HepG2 (cell line): Measurements from ENCODE around the gene ACP5. TPM values are rescaled to one million over a fixed set of nuclear protein-coding genes. Genes with fewer than 3 reads are reported as not detected.

Source experiments
- CREBL2 ChIP-seq: sonication (generic); formaldehyde crosslinking; IDR thresholded peaks from 2 replicates; pipeline ENCODE4 v1.8.1; 2023; ENCODE audit warnings: missing genetic modification reagents, mild to moderate bottlenecking, borderline replicate concordance
- FOSL1 ChIP-seq: sonication (generic); formaldehyde crosslinking; IDR thresholded peaks from 2 replicates; pipeline ENCODE4 v1.9.0; 2021; ENCODE audit warnings: missing genetic modification reagents, borderline replicate concordance
- FOXP1 ChIP-seq, 2 experiments: fragments of 450-650 bp in 1 of 2; IDR thresholded peaks; 2 replicates each; pipeline ENCODE4 v1.6.1; 2017 to 2018; ENCODE audit warnings: antibody characterized with exemption in 1 of 2
- JUN ChIP-seq: sonication (generic); formaldehyde crosslinking; IDR thresholded peaks from 2 replicates; pipeline ENCODE4 v1.4.0; 2020; ENCODE audit warnings: mild to moderate bottlenecking, missing genetic modification reagents
- JUND ChIP-seq: sonication (generic); formaldehyde crosslinking; IDR thresholded peaks from 2 replicates; pipeline ENCODE4 v1.8.0; 2022; ENCODE audit warnings: mild to moderate bottlenecking, missing genetic modification reagents
- KLF12 ChIP-seq: sonication (generic); formaldehyde crosslinking; IDR thresholded peaks from 2 replicates; pipeline ENCODE4 v1.4.0; 2020; ENCODE audit warnings: missing genetic modification reagents, borderline replicate concordance
- REST ChIP-seq, 2 experiments: IDR thresholded peaks; 2 replicates each; pipeline ENCODE4 v1.6.1; 2011 to 2012; ENCODE audit warnings: low read length in 2 of 2, borderline replicate concordance in 1 of 2, low read depth in 1 of 2, mild to moderate bottlenecking in 1 of 2, moderate library complexity in 1 of 2
- SNRNP70 ChIP-seq: fragments of 200-400 bp; formaldehyde crosslinking; IDR thresholded peaks from 2 replicates; pipeline ENCODE4 v1.6.1; 2017; ENCODE audit warnings: mild to moderate bottlenecking, low read depth, low read length, moderate library complexity
- YEATS2 ChIP-seq: sonication (generic); formaldehyde crosslinking; IDR thresholded peaks from 2 replicates; pipeline ENCODE4 v1.4.0; 2020; ENCODE audit warnings: missing genetic modification reagents, borderline replicate concordance
- ZNF24 ChIP-seq: fragments of 450-650 bp; IDR thresholded peaks from 2 replicates; pipeline ENCODE4 v1.6.1; 2017; ENCODE audit warnings: antibody characterized with exemption, mild to moderate bottlenecking
- ZNF33A ChIP-seq: sonication (generic); formaldehyde crosslinking; IDR thresholded peaks from 2 replicates; pipeline ENCODE4 v1.5.1; 2020; ENCODE audit warnings: missing genetic modification reagents, mild to moderate bottlenecking, moderate library complexity, borderline replicate concordance
- ZNF780A ChIP-seq: sonication (generic); formaldehyde crosslinking; IDR thresholded peaks from 2 replicates; pipeline ENCODE4 v1.8.0; 2022; ENCODE audit warnings: mild to moderate bottlenecking, missing genetic modification reagents, moderate library complexity
- ZSCAN9 ChIP-seq: IDR thresholded peaks from 2 replicates; pipeline ENCODE4 v1.6.1; 2016; ENCODE audit warnings: borderline replicate concordance
- polyA plus RNA-seq, 8 experiments: library from polyadenylated mRNA; depleted of rRNA in 3 of 8; stranded (reverse) in 7 of 8; unstranded in 1 of 8; fragments of >200 nt; fragmentation: Illumina TruSeq in 4 of 8; extraction: Trizol in 4 of 8; gene quantifications; 2 replicates each; pipeline versions ENCODE4 v1.2.1 to v1.2.3, GENCODE V29; 2011 to 2016; ENCODE audit warnings: low read depth in 4 of 8, missing spikeins in 1 of 8, mixed read lengths in 1 of 8; ENCODE audit not compliant: insufficient read depth in 1 of 8
- total RNA-seq, 5 experiments: library from RNA; depleted of rRNA; stranded (reverse); fragments of >200 nt; fragmentation: Illumina TruSeq; extraction: Trizol; gene quantifications; 2 replicates each; pipeline ENCODE4 v1.2.3, GENCODE V29; 2016; ENCODE audit warnings: low read depth in 1 of 5
- TF ChIP-seq, protein P1 (sequence below): IDR thresholded peaks from 2 replicates; pipeline ENCODE4 v1.6.1; 2018; ENCODE audit warnings: missing genetic modification reagents, mild to moderate bottlenecking, missing compliant biosample characterization
- TF ChIP-seq, protein P2 (sequence below): sonication (generic); formaldehyde crosslinking; IDR thresholded peaks from 2 replicates; pipeline ENCODE4 v1.4.0; 2020; ENCODE audit warnings: missing genetic modification reagents, mild to moderate bottlenecking, borderline replicate concordance
- TF ChIP-seq, protein P3 (sequence below): sonication (generic); formaldehyde crosslinking; IDR thresholded peaks from 2 replicates; pipeline ENCODE4 v1.4.0; 2020; ENCODE audit warnings: missing genetic modification reagents

Gene ACP5
- total and polyA plus RNA-seq, 2 of the 13 experiments (the other 11 are each of a cell fraction or from before 2014, with no cell fraction given) = 1.3 to 6.7 TPM

DNA sequence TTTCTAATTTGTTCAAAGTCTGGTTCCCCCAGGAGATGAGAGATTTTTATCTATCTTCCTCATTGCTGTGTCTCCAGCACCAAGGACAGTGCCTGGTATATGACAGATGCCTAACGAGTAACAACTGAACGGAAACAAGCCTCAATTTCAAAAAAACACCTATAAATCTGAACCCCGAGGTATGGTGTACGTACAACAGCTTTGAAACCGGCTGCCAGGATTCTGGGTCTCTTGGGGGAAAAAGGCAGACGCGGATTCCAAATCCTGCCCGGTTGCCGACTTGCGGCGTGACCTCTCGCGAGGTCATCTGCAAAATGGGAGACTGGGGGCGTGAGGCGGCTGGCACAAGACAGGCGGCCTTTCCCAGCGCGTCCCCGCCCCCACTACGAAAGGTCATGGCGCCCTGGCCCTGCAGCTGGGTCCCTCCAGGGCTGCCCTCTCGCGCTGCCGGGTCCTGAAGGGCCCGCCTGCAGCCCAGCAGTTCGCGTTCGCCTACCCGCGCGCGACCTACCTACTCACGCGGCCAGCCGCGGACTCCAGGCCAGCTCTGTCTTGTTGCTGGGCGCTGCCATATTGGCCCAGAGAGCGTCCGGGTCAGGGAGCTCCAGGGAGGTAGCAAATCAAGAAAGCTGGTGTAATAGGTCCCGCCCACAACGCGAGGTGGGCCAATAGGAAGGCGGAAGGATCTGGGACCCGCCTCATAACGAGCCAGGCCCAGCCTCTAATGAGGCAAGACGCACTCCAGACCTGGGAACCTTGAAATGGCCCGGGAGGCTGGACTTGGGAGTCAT, 48.7 kb downstream of the ACP5 start, which contains the start of gene ECSIT (continued):
- TF ChIP-seq FOSL1 (no peak), ZSCAN9 (CRISPR knock-in tag) (peak; percentile 61; the same call in 1 of the 2 replicates), JUND (CRISPR knock-in tag) (peak; percentile 31; the same call in 1 of the 2 replicates), REST (IDR thresholded peaks at IDR 0.05; ENCODE audit: borderline replicate concordance in 1 of 2, low read depth in 1 of 2, low read length in 2 of 2) (peak; percentile 55 to 98), YEATS2 (peak; percentile 84; the same call in 1 of the 2 replicates), FOXP1 (IDR thresholded peaks at IDR 0.05) (no peak), FOXP1 (CRISPR knock-in tag; IDR thresholded peaks at IDR 0.05) (no peak; the same call in 1 of the 2 replicates), ZNF33A (CRISPR knock-in tag) (no peak; the same call in 1 of the 2 replicates), ZNF24 (no peak), KLF12 (CRISPR knock-in tag) (no peak), SNRNP70 (no peak), JUN (CRISPR knock-in tag) (no peak; the same call in 1 of the 2 replicates), ZNF780A (CRISPR knock-in tag) (no peak; the same call in 1 of the 2 replicates), CREBL2 (CRISPR knock-in tag) (no peak)
- TF ChIP-seq, protein P1, sequence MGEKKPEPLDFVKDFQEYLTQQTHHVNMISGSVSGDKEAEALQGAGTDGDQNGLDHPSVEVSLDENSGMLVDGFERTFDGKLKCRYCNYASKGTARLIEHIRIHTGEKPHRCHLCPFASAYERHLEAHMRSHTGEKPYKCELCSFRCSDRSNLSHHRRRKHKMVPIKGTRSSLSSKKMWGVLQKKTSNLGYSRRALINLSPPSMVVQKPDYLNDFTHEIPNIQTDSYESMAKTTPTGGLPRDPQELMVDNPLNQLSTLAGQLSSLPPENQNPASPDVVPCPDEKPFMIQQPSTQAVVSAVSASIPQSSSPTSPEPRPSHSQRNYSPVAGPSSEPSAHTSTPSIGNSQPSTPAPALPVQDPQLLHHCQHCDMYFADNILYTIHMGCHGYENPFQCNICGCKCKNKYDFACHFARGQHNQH = peak; percentile 76
- TF ChIP-seq, protein P2, sequence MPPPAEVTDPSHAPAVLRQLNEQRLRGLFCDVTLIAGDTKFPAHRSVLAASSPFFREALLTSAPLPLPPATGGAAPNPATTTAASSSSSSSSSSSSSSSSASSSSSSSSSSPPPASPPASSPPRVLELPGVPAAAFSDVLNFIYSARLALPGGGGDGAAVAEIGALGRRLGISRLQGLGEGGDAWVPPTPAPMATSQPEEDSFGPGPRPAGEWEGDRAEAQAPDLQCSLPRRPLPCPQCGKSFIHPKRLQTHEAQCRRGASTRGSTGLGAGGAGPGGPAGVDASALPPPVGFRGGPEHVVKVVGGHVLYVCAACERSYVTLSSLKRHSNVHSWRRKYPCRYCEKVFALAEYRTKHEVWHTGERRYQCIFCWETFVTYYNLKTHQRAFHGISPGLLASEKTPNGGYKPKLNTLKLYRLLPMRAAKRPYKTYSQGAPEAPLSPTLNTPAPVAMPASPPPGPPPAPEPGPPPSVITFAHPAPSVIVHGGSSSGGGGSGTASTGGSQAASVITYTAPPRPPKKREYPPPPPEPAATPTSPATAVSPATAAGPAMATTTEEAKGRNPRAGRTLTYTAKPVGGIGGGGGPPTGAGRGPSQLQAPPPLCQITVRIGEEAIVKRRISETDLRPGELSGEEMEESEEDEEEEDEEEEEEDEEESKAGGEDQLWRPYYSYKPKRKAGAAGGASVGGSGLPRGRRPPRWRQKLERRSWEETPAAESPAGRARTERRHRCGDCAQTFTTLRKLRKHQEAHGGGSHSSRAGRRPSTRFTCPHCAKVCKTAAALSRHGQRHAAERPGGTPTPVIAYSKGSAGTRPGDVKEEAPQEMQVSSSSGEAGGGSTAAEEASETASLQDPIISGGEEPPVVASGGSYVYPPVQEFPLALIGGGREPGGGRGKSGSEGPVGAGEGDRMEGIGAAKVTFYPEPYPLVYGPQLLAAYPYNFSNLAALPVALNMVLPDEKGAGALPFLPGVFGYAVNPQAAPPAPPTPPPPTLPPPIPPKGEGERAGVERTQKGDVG = no peak
- TF ChIP-seq, protein P3, sequence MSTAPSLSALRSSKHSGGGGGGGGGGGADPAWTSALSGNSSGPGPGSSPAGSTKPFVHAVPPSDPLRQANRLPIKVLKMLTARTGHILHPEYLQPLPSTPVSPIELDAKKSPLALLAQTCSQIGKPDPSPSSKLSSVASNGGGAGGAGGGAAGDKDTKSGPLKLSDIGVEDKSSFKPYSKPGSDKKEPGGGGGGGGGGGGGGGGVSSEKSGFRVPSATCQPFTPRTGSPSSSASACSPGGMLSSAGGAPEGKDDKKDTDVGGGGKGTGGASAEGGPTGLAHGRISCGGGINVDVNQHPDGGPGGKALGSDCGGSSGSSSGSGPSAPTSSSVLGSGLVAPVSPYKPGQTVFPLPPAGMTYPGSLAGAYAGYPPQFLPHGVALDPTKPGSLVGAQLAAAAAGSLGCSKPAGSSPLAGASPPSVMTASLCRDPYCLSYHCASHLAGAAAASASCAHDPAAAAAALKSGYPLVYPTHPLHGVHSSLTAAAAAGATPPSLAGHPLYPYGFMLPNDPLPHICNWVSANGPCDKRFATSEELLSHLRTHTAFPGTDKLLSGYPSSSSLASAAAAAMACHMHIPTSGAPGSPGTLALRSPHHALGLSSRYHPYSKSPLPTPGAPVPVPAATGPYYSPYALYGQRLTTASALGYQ (CRISPR knock-in tag) = peak; percentile 51; the same call in 1 of the 2 replicates
